ENCODE measurements around the gene RIMS4. TPM values are rescaled to one million over a fixed set of nuclear protein-coding genes. Genes with fewer than 3 reads are reported as not detected.

RIMS4 gene
- total RNA-seq, 4 donors from 2014 or later = 2.8 to 13.8 (median 7.9) TPM

DNA sequence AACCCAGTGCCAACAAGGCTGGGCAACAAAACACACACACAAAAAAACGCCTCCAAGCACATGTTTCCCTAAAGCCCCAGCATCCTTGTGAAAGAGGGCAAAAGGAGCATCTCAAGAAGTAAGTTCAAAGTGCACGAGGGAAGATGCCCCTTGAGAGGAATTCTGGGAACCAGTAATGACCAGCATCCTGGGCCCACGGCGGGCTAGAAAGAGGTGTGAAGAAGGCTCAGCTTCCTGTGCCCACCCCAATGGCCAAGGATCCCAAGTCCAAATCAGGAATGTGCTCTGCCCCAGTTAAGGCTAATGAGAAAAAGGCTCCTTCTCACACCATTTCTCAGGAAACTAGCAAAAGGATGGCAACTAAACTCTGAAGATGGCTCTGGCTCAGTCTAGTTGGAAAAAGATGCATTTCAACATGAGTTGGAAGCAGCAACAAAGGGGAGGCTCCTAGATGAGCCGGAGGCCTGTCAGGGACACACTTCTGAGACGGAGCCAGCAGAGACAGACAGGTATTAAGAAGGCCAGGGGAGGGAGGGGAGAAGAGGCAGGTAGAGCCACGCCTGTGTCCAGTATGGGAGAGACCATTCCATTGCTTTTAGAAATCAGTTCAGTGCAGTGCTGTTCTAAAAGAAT lies 3.2 kb downstream of the RIMS4 start:
- intact Hi-C loops (cut with DNase I) = no loop called here
- Histone ChIP-seq H3K27ac (no peak overlapping the region), H3K36me3 (no peaks in the 10 kb centered on the region), H3K27me3 (no peaks in the 10 kb centered on the region), H3K4me3 (replicated peaks in 1 of 3) (no peak overlapping the region), H3K4me1 (peaks cover 0 to 11% of the 10 kb centered on the region in 2 donors), H3K9me3 (no peaks in the 10 kb centered on the region)
- WGBS, 2 donors = 65 to 80% methylated on average over 7 of the region's 7 CpGs
- DNase-seq = no peak
- no peak for TF ChIP-seq POLR2A (IDR thresholded peaks at IDR 0.05)
- TF ChIP-seq, protein P1, sequence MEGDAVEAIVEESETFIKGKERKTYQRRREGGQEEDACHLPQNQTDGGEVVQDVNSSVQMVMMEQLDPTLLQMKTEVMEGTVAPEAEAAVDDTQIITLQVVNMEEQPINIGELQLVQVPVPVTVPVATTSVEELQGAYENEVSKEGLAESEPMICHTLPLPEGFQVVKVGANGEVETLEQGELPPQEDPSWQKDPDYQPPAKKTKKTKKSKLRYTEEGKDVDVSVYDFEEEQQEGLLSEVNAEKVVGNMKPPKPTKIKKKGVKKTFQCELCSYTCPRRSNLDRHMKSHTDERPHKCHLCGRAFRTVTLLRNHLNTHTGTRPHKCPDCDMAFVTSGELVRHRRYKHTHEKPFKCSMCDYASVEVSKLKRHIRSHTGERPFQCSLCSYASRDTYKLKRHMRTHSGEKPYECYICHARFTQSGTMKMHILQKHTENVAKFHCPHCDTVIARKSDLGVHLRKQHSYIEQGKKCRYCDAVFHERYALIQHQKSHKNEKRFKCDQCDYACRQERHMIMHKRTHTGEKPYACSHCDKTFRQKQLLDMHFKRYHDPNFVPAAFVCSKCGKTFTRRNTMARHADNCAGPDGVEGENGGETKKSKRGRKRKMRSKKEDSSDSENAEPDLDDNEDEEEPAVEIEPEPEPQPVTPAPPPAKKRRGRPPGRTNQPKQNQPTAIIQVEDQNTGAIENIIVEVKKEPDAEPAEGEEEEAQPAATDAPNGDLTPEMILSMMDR (IDR thresholded peaks at IDR 0.05) = no peak

DNA sequence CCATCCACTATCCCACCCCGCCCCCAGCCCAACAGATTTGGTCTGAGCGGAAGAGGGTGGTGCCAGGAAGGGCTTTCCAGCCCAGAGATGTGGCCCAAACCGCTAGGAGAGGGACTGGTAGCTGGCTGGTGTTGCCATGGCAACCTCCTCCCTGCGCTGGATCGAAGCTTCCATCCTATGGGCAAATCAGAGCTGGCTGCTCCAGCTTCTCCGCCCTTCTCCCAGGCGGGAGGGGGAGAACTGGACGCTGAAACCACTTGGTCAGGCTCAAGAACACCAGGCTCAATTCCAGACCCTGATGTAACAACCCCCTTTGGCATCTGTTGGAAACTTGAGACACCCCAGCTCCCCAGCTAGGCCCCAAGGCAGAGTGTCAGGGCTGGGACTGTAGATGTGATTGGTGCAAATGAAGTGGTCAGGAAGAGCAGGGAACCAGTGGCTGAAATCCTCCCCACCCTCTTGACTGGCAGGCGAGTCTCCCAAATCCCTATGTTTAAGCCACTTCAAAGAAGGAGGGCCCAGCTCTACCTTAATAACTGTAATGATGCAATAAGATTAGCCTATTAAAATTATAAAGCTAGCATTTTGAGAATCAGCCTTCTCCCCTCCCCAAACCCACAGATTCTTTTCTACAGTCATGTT lies 4.2 kb downstream of the RIMS4 start:
- Histone ChIP-seq H3K4me3 (replicated peaks in 1 of 3) (no peak overlapping the region), H3K27me3 (no peaks in the 10 kb centered on the region), H3K9me3 (no peaks in the 10 kb centered on the region), H3K27ac (no peak overlapping the region), H3K4me1 (peaks cover 0 to 11% of the 10 kb centered on the region in 2 donors), H3K36me3 (no peaks in the 10 kb centered on the region)
- TF ChIP-seq, protein P1 (IDR thresholded peaks at IDR 0.05) = no peak
- no peak for TF ChIP-seq POLR2A (IDR thresholded peaks at IDR 0.05)
- WGBS, 2 donors = 14 to 15% methylated on average over 7 to 9 of the region's 9 CpGs
- peak; percentile 83 to 91 for DNase-seq
- intact Hi-C loops (cut with DNase I) = no loop called here

DNA sequence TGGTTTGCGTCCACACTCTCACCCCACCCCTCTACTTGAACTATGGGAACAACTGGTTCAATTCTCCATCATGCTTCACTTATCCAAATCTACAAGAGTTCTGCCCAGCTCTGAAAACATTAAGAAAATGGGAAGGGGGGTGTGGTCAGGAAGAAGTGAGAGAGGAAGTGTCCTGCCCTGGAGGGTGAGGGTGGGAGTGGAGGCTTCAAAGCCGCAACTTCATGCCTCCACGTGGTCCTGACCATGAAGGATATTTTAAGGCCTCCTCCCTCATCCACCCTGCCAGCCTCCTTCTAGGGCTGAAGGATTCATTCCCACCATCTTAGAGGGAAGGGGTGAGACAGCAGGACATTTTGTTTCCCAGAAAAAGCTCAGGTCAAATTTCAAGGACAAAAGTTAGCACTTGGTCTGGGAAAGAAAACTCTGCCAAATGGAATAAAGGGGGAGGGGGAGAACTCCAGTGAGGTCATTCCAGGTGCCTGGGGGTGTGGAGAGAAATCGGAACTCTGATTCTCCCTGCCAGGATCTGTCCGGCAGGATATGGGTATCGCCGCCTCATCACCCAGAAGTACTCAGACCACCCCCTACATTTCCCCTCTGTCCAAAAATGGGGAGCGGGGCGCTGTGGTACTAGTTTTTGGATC lies 4.9 kb downstream of the RIMS4 start:
- Histone ChIP-seq H3K9me3 (no peaks in the 10 kb centered on the region), H3K27ac (no peak overlapping the region), H3K4me1 (peaks cover 0 to 7% of the 10 kb centered on the region in 2 donors), H3K36me3 (no peaks in the 10 kb centered on the region), H3K4me3 (replicated peaks in 1 of 3) (no peak overlapping the region), H3K27me3 (no peaks in the 10 kb centered on the region)
- WGBS, 2 donors = 60 to 63% methylated on average over 9 of the region's 9 CpGs
- DNase-seq = no peak
- TF ChIP-seq, protein P1 (IDR thresholded peaks at IDR 0.05) = no peak
- TF ChIP-seq POLR2A (IDR thresholded peaks at IDR 0.05) = no peak
- intact Hi-C loops (cut with DNase I) = no loop called here

DNA sequence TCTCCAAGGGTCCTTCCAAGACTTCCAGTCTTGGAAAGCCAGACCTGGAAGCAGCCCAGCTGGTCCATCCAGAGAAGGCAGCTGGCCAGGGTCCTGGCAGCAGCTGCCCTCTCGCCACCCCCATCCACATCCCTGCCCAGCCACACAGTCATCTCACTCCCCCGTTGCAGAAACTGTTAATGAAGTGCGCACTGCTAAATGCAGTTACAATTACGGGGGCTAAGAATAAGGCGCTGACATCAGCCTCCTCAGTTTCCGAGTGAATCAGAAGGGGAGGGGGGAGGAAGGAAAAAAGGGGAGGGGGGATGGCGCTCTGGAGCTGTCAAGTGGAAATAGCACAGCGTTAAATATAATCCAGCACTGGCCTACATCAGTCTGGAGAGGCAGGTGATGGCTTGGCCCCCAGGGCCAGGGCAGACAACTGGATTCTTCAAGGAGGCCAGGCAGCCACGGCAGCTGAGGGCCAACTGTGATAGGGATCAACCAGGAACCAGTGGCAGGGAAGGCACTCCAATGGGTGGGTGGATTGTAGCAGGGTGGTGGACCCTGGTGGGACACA lies 6.9 kb downstream of the RIMS4 start:
- Histone ChIP-seq H3K27ac (no peak overlapping the region), H3K4me1 (no peaks in the 10 kb centered on the region), H3K36me3 (no peaks in the 10 kb centered on the region), H3K4me3 (replicated peaks in 1 of 3) (no peak overlapping the region), H3K9me3 (no peaks in the 10 kb centered on the region), H3K27me3 (no peaks in the 10 kb centered on the region)
- no peak for TF ChIP-seq POLR2A (IDR thresholded peaks at IDR 0.05)
- TF ChIP-seq, protein P1 (IDR thresholded peaks at IDR 0.05) = no peak
- no peak for DNase-seq
- WGBS, 2 donors = 49 to 56% methylated on average over 8 to 9 of the region's 9 CpGs
- intact Hi-C loops (cut with DNase I) = no loop called here

DNA sequence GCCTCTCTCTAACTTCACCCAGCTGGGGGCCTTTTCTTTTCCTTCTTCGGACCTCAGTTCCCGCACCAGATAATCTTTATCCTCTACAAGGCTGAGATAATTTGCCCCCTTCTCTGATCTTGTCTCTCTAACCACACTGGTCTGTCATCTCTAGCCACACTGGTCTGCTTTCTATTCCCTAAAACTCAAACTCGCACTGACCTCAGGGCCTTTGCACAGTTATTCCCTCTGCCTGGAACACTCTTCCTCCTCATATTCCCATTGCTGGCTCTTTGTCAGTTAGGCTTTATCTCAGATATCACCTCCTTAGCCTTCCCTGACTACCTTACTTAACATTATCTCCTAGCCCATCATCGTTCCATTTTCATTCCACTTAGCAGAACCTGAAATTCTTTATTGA lies 7.6 kb downstream of the RIMS4 start:
- no peaks in the 10 kb centered on the region for H3K4me1 ChIP-seq
- DNase-seq = no peak
- intact Hi-C loops (cut with DNase I) = no loop called here
- H3K36me3 ChIP-seq = no peaks in the 10 kb centered on the region
- no peaks in the 10 kb centered on the region for H3K9me3 ChIP-seq
- no peaks in the 10 kb centered on the region for H3K27me3 ChIP-seq
- no peak overlapping the region for H3K4me3 ChIP-seq (replicated peaks in 1 of 3)
- no peak for TF ChIP-seq POLR2A (IDR thresholded peaks at IDR 0.05)
- TF ChIP-seq, protein P1 (IDR thresholded peaks at IDR 0.05) = no peak
- 94 to 95% methylated on average over 4 of the region's 4 CpGs for WGBS, 2 donors
- H3K27ac ChIP-seq = no peak overlapping the region

Measured in thyroid gland (tissue), 4 donors.